A673 (cell line): ENCODE results near the gene ZNF189. TPM values are rescaled to one million over a fixed set of nuclear protein-coding genes. Genes with fewer than 3 reads are reported as not detected.

Source experiments
- BruUV-seq: library from RNA; stranded (reverse); fragments of 400-500 nt; replicated peaks from 2 replicates; lab custom pipeline; 2021; lab: Mats Ljungman, UMichigan
- CTCF ChIA-PET: fragments of 300-600 bp; sonication (Branson Sonifier 250); formaldehyde crosslinking; loops from one replicate; lab custom pipeline; 2022; ENCODE audit warnings: antibody characterized with exemption; lab: Charles Lee
- POLR2A ChIA-PET: fragments of 300-600 bp; sonication (Branson Sonifier 250); formaldehyde crosslinking; loops from one replicate; lab custom pipeline; 2022; ENCODE audit warnings: antibody characterized with exemption; ENCODE audit not compliant: low non-redundant PET; lab: Charles Lee
- DNase-seq: peaks from one replicate; pipeline ENCODE4 v3.0.0-alpha.2; 2015; ENCODE audit warnings: low spot score
- H3K27ac ChIP-seq: fragments of 200-600 bp; sonication (generic); 2 replicates; pipeline ENCODE4 v1.5.1; 2016; ENCODE audit warnings: mixed run types, low read depth, mild to moderate bottlenecking, mixed read lengths, antibody characterized with exemption, low read length; ENCODE audit not compliant: poor library complexity, severe bottlenecking
- H3K27me3 ChIP-seq: fragments of 200-600 bp; sonication (generic); replicated peaks from 2 replicates; pipeline ENCODE4 v1.6.1; 2017; ENCODE audit warnings: mixed run types, low read depth, mild to moderate bottlenecking, mixed read lengths, antibody characterized with exemption, low read length; ENCODE audit not compliant: insufficient read depth, poor library complexity
- H3K36me3 ChIP-seq: fragments of 200-600 bp; sonication (generic); 2 replicates; pipeline ENCODE4 v1.6.1; 2016; ENCODE audit warnings: mixed run types, mild to moderate bottlenecking, mixed read lengths, antibody characterized with exemption, low read length; ENCODE audit not compliant: insufficient read depth, poor library complexity, severe bottlenecking
- H3K4me1 ChIP-seq: fragments of 200-600 bp; sonication (generic); 2 replicates; pipeline ENCODE4 v1.6.1; 2017; ENCODE audit warnings: mixed run types, mild to moderate bottlenecking, mixed read lengths, antibody characterized with exemption, low read length; ENCODE audit not compliant: insufficient read depth, poor library complexity, severe bottlenecking
- H3K4me3 ChIP-seq: fragments of 200-600 bp; sonication (generic); 2 replicates; pipeline ENCODE4 v1.5.1; 2016; ENCODE audit warnings: low read depth, mixed run types, mild to moderate bottlenecking, mixed read lengths, low read length; ENCODE audit not compliant: poor library complexity, severe bottlenecking
- H3K9me3 ChIP-seq: fragments of 200-600 bp; sonication (generic); 2 replicates; pipeline ENCODE4 v1.6.1; 2016; ENCODE audit warnings: mixed run types, low read depth, mild to moderate bottlenecking, mixed read lengths, antibody characterized with exemption, low read length; ENCODE audit not compliant: poor library complexity, severe bottlenecking
- EZH2 ChIP-seq: fragments of 200-600 bp; sonication (generic); IDR thresholded peaks from 2 replicates; pipeline ENCODE4 v1.6.1; 2017; ENCODE audit warnings: borderline replicate concordance, low read depth, mild to moderate bottlenecking, mixed read lengths, antibody characterized with exemption, low read length; ENCODE audit not compliant: poor library complexity, severe bottlenecking
- intact Hi-C: fragments of 100-400 bp; cut with micrococcal nuclease; formaldehyde crosslinking; loops from one replicate; pipeline ENCODE4 v1.10.0; 2022; ENCODE audit not compliant: unreplicated experiment
- total RNA-seq: library from RNA; stranded (reverse); gene quantifications from 2 replicates; pipeline ENCODE4 v1.2.3, GENCODE V29; 2021
- TF ChIP-seq, protein P1 (sequence below): fragments of 300-800, 200-600 bp; sonication (generic); conservative IDR thresholded peaks from 2 replicates; pipeline ENCODE4 v1.5.1; 2017; ENCODE audit warnings: low read depth, mild to moderate bottlenecking, antibody characterized with exemption, low read length, moderate library complexity, mixed read lengths

Gene ZNF189
- total RNA-seq, 1 experiment from 2014 or later: 17.6 TPM

GRCh38 chr9:101415578-101415977 lies 16.9 kb downstream of the ZNF189 start:
- Histone ChIP-seq H3K9me3 (peaks cover 24% of the 10 kb centered on the region), H3K4me3 (no peak overlapping the region), H3K27me3 (peaks cover 8% of the 10 kb centered on the region), H3K27ac (no peak overlapping the region), H3K36me3 (no peaks in the 10 kb centered on the region), H3K4me1 (no peaks in the 10 kb centered on the region)
- CTCF ChIA-PET: no interaction called here
- BruUV-seq: no TSS peak
- POLR2A ChIA-PET: no interaction called here
- intact Hi-C loops: no loop called here
- no peak for DNase-seq
- TF ChIP-seq, protein P1, sequence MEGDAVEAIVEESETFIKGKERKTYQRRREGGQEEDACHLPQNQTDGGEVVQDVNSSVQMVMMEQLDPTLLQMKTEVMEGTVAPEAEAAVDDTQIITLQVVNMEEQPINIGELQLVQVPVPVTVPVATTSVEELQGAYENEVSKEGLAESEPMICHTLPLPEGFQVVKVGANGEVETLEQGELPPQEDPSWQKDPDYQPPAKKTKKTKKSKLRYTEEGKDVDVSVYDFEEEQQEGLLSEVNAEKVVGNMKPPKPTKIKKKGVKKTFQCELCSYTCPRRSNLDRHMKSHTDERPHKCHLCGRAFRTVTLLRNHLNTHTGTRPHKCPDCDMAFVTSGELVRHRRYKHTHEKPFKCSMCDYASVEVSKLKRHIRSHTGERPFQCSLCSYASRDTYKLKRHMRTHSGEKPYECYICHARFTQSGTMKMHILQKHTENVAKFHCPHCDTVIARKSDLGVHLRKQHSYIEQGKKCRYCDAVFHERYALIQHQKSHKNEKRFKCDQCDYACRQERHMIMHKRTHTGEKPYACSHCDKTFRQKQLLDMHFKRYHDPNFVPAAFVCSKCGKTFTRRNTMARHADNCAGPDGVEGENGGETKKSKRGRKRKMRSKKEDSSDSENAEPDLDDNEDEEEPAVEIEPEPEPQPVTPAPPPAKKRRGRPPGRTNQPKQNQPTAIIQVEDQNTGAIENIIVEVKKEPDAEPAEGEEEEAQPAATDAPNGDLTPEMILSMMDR: no peak
- no peak for TF ChIP-seq EZH2

DNA sequence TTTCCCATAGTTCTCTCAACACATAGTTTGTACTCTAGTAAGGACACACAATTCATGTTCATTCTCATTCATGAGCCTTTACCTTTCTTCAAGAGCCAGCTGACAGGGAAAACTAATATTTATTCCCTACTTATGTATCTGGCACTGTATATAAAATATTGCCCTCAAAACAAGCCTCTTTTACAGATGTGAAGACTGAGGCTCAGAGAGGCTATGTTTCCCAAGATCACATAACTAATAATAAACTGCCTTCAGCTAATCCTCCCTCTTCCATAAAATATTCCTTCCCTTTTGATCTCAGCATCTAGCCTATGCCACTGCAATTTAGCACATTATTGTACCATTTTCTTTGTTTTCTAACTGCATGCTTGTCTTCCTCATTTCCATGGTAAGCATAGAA lies 18.7 kb downstream of the ZNF189 start:
- TF ChIP-seq, protein P1: no peak
- no peak for TF ChIP-seq EZH2
- CTCF ChIA-PET: no interaction called here
- intact Hi-C loops: no loop called here
- no peak overlapping the region for H3K4me3 ChIP-seq
- H3K36me3 ChIP-seq: no peaks in the 10 kb centered on the region
- H3K4me1 ChIP-seq: no peaks in the 10 kb centered on the region
- peaks cover 14% of the 10 kb centered on the region for H3K27me3 ChIP-seq
- H3K9me3 ChIP-seq: peaks cover 15% of the 10 kb centered on the region
- no peak overlapping the region for H3K27ac ChIP-seq
- DNase-seq: no peak
- POLR2A ChIA-PET: no interaction called here
- BruUV-seq: no TSS peak

DNA sequence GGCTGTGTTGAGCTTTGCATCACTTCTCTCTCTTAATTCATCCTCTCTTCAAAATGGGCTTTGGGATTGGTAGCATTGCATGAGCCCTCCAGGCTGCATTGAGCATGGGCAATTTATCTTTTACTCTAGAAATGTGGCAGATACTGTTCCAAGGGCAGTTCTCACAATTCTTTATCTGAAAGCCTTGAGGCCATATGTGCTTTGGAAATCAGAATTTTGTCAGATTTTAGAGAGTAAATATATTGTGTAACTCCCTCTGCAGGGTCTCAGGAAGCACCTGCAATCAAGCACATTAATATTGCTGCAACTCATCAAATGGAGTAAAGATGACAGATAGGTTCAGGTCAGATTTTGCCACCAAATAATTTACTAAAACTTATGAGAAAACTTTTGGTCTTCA lies 19.3 kb downstream of the ZNF189 start:
- BruUV-seq: no TSS peak
- Histone ChIP-seq H3K4me1 (no peaks in the 10 kb centered on the region), H3K4me3 (no peak overlapping the region), H3K9me3 (peaks cover 10% of the 10 kb centered on the region), H3K27ac (no peak overlapping the region), H3K36me3 (no peaks in the 10 kb centered on the region), H3K27me3 (peaks cover 14% of the 10 kb centered on the region)
- CTCF ChIA-PET: no interaction called here
- no peak for DNase-seq
- POLR2A ChIA-PET: no interaction called here
- intact Hi-C loops: no loop called here
- no peak for TF ChIP-seq EZH2
- TF ChIP-seq, protein P1: no peak
